K562 (cell line): ENCODE measurements around the gene RC3H2. TPM values are rescaled to one million over a fixed set of nuclear protein-coding genes. Genes with fewer than 3 reads are reported as not detected.

Source experiments
- ATAC-seq: fragments of 200-7000 bp; cut with Tn5 transposase; 3 replicates; pipeline ENCODE4 v1.9.1; 2020; ENCODE audit warnings: moderate library complexity
- BruUV-seq: library from RNA; stranded (reverse); fragments of 400-500 nt; replicated peaks from 2 replicates; lab custom pipeline; 2021; lab: Mats Ljungman, UMichigan
- CTCF ChIA-PET: fragments of 300-600 bp; formaldehyde crosslinking; extraction: SDS; loops from one replicate; lab custom pipeline; 2021; ENCODE audit warnings: low intra/inter-chr PET ratio; lab: Yijun Ruan, JAX
- POLR2A ChIA-PET: fragments of 300-600, 350-650 bp; sonication (Branson Sonifier 250); formaldehyde crosslinking; extraction: SDS; loops from one replicate; lab custom pipeline; 2021; ENCODE audit warnings: antibody characterized with exemption, inconsistent platforms; lab: Yijun Ruan, JAX
- DNase-seq, 4 experiments: peaks; one replicate each; pipeline versions ENCODE4 v3.0.0 to v3.0.0-alpha.2; 2011 to 2018; ENCODE audit warnings: low spot score in 3 of 4, mixed read lengths in 3 of 4; ENCODE audit errors: extremely low read depth in 1 of 4
- FAIRE-seq: peaks from 2 replicates; lab custom pipeline; 2011; peaks lifted over from hg19 to GRCh38; lab: Jason Lieb, UNC
- H2AFZ ChIP-seq: 2 replicates; pipeline ENCODE4 v1.6.0; 2011; ENCODE audit warnings: low read depth, low read length, control low read depth, inconsistent platforms
- H3K27ac ChIP-seq: fragments of 200-600 bp; 3 replicates; pipeline ENCODE4 v1.8.0; 2011; ENCODE audit warnings: low read depth, mild to moderate bottlenecking, control low read depth, inconsistent platforms, low read length, moderate library complexity, mixed read lengths; ENCODE audit errors: extremely low read depth
- H3K27me3 ChIP-seq, 2 experiments: fragments of 300-600 bp in 1 of 2; 2 replicates in 1 of 2; 3 replicates in 1 of 2; pipeline versions ENCODE4 v1.6.0 to v1.8.0; 2011; ENCODE audit warnings: inconsistent platforms in 2 of 2, low read length in 2 of 2, mild to moderate bottlenecking in 1 of 2, mixed read lengths in 1 of 2, moderate library complexity in 1 of 2; ENCODE audit not compliant: control insufficient read depth in 2 of 2, insufficient read depth in 2 of 2
- H3K36me3 ChIP-seq: fragments of 300-600 bp; 3 replicates; pipeline ENCODE4 v1.8.0; 2011; ENCODE audit warnings: mild to moderate bottlenecking, low read length, inconsistent platforms; ENCODE audit not compliant: control insufficient read depth, insufficient read depth
- H3K4me1 ChIP-seq, 2 experiments: fragments of 200-600 bp in 1 of 2; replicated peaks in 1 of 2; 2 replicates in 1 of 2; 3 replicates in 1 of 2; pipeline versions ENCODE4 v1.5.1 to v1.8.0; 2011; ENCODE audit warnings: inconsistent platforms in 2 of 2, low read length in 2 of 2, mild to moderate bottlenecking in 1 of 2, mixed read lengths in 1 of 2, moderate library complexity in 1 of 2; ENCODE audit not compliant: control insufficient read depth in 2 of 2, insufficient read depth in 2 of 2
- H3K4me2 ChIP-seq: 2 replicates; pipeline ENCODE4 v1.6.1; 2011; ENCODE audit warnings: low read length, control low read depth, inconsistent platforms, mixed read lengths; ENCODE audit not compliant: insufficient read depth
- H3K4me3 ChIP-seq: fragments of 200-600 bp; sonication (generic), shearing (Covaris generic); 2 replicates; pipeline ENCODE4 v1.5.1; 2016; ENCODE audit warnings: control low read depth, inconsistent platforms
- H3K79me2 ChIP-seq: fragments of 200-600 bp; 3 replicates; pipeline ENCODE4 v1.8.0; 2011; ENCODE audit warnings: low read length, inconsistent platforms; ENCODE audit not compliant: control insufficient read depth, insufficient read depth
- H3K9ac ChIP-seq, 2 experiments: 2 replicates each; pipeline versions ENCODE4 v1.6.0 to v1.6.1; 2011; ENCODE audit warnings: low read depth in 2 of 2, low read length in 2 of 2, control low read depth in 1 of 2, inconsistent platforms in 1 of 2, mild to moderate bottlenecking in 1 of 2, mixed read lengths in 1 of 2; ENCODE audit not compliant: insufficient read depth in 1 of 2
- H3K9me1 ChIP-seq: one replicate; pipeline ENCODE4 v1.6.0; 2011; ENCODE audit warnings: inconsistent platforms, mild to moderate bottlenecking, low read length, moderate library complexity; ENCODE audit not compliant: control insufficient read depth, insufficient read depth
- H3K9me3 ChIP-seq: replicated peaks from 2 replicates; pipeline ENCODE4 v1.5.1; 2011; ENCODE audit warnings: low read depth, low read length, inconsistent platforms; ENCODE audit not compliant: control insufficient read depth, insufficient read depth
- H4K20me1 ChIP-seq: replicated peaks from 2 replicates; pipeline ENCODE4 v1.6.1; 2011; ENCODE audit warnings: low read length, inconsistent platforms, mixed read lengths; ENCODE audit not compliant: control insufficient read depth, insufficient read depth
- CBX5 ChIP-seq: IDR thresholded peaks from 2 replicates; pipeline ENCODE4 v1.6.1; 2014; ENCODE audit warnings: low read depth, borderline replicate concordance
- HOMEZ ChIP-seq: fragments of 250-450 bp; sonication (Bioruptor Pico); IDR thresholded peaks from 2 replicates; pipeline ENCODE4 v1.4.0; 2020; ENCODE audit warnings: mild to moderate bottlenecking, moderate library complexity
- MAX ChIP-seq: sonication (generic); formaldehyde crosslinking; IDR thresholded peaks from 2 replicates; pipeline ENCODE4 v1.9.0; 2022; ENCODE audit warnings: mild to moderate bottlenecking, missing genetic modification reagents
- MCM3 ChIP-seq: fragments of 450-650 bp; IDR thresholded peaks from 2 replicates; pipeline ENCODE4 v1.6.1; 2016
- MXI1 ChIP-seq: IDR thresholded peaks from 2 replicates; pipeline ENCODE4 v1.6.1; 2011; ENCODE audit warnings: low read depth, mild to moderate bottlenecking, improper control_type of control experiment, low read length
- PKNOX1 ChIP-seq: fragments of 450-650 bp; IDR thresholded peaks from 2 replicates; pipeline ENCODE4 v1.6.1; 2016
- SNAPC5 ChIP-seq: fragments of 250-450 bp; sonication (Bioruptor Pico); IDR thresholded peaks from 2 replicates; pipeline ENCODE4 v1.8.0; 2021; ENCODE audit warnings: moderate library complexity, mild to moderate bottlenecking, inconsistent platforms
- THAP12 ChIP-seq: fragments of 250-450 bp; sonication (Bioruptor Pico); IDR thresholded peaks from 2 replicates; pipeline ENCODE4 v1.9.0; 2021; ENCODE audit warnings: mild to moderate bottlenecking, inconsistent platforms
- ZBTB2 ChIP-seq: fragments of 450-650 bp; IDR thresholded peaks from 2 replicates; pipeline ENCODE4 v1.6.1; 2016; ENCODE audit warnings: antibody characterized with exemption
- ZNF184 ChIP-seq: sonication (generic); formaldehyde crosslinking; IDR thresholded peaks from 2 replicates; pipeline ENCODE4 v1.5.0; 2020; ENCODE audit warnings: missing genetic modification reagents
- ZNF274 ChIP-seq: IDR thresholded peaks from 2 replicates; pipeline ENCODE4 v1.6.1; 2011; ENCODE audit warnings: low read depth, mild to moderate bottlenecking, low read length, moderate library complexity, borderline replicate concordance
- ZNF77 ChIP-seq: fragments of 250-450 bp; sonication (Bioruptor Pico); IDR thresholded peaks from 2 replicates; pipeline ENCODE4 v1.5.0; 2020
- ZNF785 ChIP-seq: fragments of 250-450 bp; sonication (Bioruptor Pico); IDR thresholded peaks from 2 replicates; pipeline ENCODE4 v1.4.0; 2020; ENCODE audit warnings: mild to moderate bottlenecking
- in situ Hi-C: fragments of 300-500 bp; cut with MboI; formaldehyde crosslinking; loops from 4 replicates; pipeline ENCODE4 v1.15.0; 2018; ENCODE audit warnings: inconsistent platforms, mixed read lengths
- intact Hi-C: fragments of 100-400 bp; cut with micrococcal nuclease; formaldehyde crosslinking; loops from 2 replicates; pipeline ENCODE4 v1.14.2; 2022
- polyA plus RNA-seq, 8 experiments: library from polyadenylated mRNA; depleted of rRNA in 4 of 8; stranded (reverse) in 5 of 8; unstranded in 3 of 8; fragments of >200 nt; fragmentation: Nextera tagmentation in 2 of 8; fragmentation: Illumina TruSeq in 1 of 8; extraction: Ambion mirVana in 2 of 8; extraction: Trizol in 1 of 8; gene quantifications; 2 replicates each; pipeline versions ENCODE4 v1.2.1 to v1.2.3, GENCODE V29; 2011 to 2014; ENCODE audit warnings: inconsistent platforms in 1 of 8, missing spikeins in 1 of 8
- total RNA-seq, 7 experiments: library from RNA; depleted of rRNA in 6 of 7; stranded (reverse); fragments of >200 nt in 6 of 7; fragmentation: Illumina TruSeq in 2 of 7; extraction: Trizol in 2 of 7; gene quantifications; 2 replicates each; pipeline versions ENCODE4 v1.2.1 to v1.2.3, GENCODE V29; 2011 to 2021; ENCODE audit warnings: low replicate concordance in 1 of 7

Gene RC3H2
- total and polyA plus RNA-seq, 9 of the 15 experiments (the other 6 are each of a cell fraction or from before 2014, with no cell fraction given) = 5.6 to 35.4 (median 18.6) TPM

- Histone ChIP-seq H3K4me1 (no peaks in the 10 kb centered on the region), H3K36me3 (no peaks in the 10 kb centered on the region), H3K9me3 (no peaks in the 10 kb centered on the region), H3K27ac (no peak overlapping the region), H3K27me3 (no peaks in the 10 kb centered on the region), H3K4me2 (no peak overlapping the region), H3K4me3 (no peak overlapping the region), H4K20me1 (no peaks in the 10 kb centered on the region), H2AFZ (no peak overlapping the region), H3K79me2 (peaks cover 18% of the 10 kb centered on the region), H3K9ac (no peak overlapping the region), H3K9me1 (no peaks in the 10 kb centered on the region)
- no peak for ATAC-seq
- intact Hi-C loops = no loop called here
- ChIA-PET POLR2A (interaction anchor here (1.0 kb wide), 1 partner anchor 8 kb away, joined by 3 read pairs; no protein-coding TSS in a partner anchor), CTCF (interaction anchor here (0.6 kb wide), 1 partner anchor 56 kb away, joined by 4 read pairs; no protein-coding TSS in a partner anchor)
- FAIRE-seq = no peak
- in situ Hi-C loops = no loop called here
- no peak for DNase-seq
- no TSS peak for BruUV-seq
- TF ChIP-seq THAP12 (CRISPR knock-in tag) (no peak), ZNF77 (CRISPR knock-in tag) (no peak), MXI1 (no peak), MCM3 (no peak), ZNF184 (CRISPR knock-in tag) (no peak), MAX (no peak), ZBTB2 (no peak), ZNF274 (no peak), CBX5 (no peak), HOMEZ (CRISPR knock-in tag) (no peak), PKNOX1 (no peak), ZNF785 (CRISPR knock-in tag) (no peak), SNAPC5 (CRISPR knock-in tag) (no peak)
Measured at GRCh38 chr9:122954253-122954691, 49.1 kb upstream of the RC3H2 start.
